ENCODE measurements around the gene CBFA2T3. TPM values are rescaled to one million over a fixed set of nuclear protein-coding genes. Genes with fewer than 3 reads are reported as not detected.

CBFA2T3 gene
- total RNA-seq, 1 donor from 2014 or later, result 8.6 TPM

GRCh38 chr16:88955906-88956305 is 21.1 kb downstream of the CBFA2T3 start:
- Histone ChIP-seq H3K27ac (replicated peaks) (no peak overlapping the region), H3K4me3 (no peak overlapping the region), H3K27me3 (ENCODE audit: low read depth) (peaks cover 75% of the 10 kb centered on the region), H3K4me1 (peaks cover 4% of the 10 kb centered on the region), H3K36me3 (no peaks in the 10 kb centered on the region), H3K9me3 (replicated peaks) (no peaks in the 10 kb centered on the region)
- DNase-seq, result no peak
- intact Hi-C loops (cut with micrococcal nuclease), result no loop called here
- TF ChIP-seq CTCF (IDR thresholded peaks at IDR 0.05; ENCODE audit: borderline replicate concordance), result no peak

GRCh38 chr16:88953003-88953690 is 23.9 kb downstream of the CBFA2T3 start:
- Histone ChIP-seq H3K27ac (replicated peaks) (no peak overlapping the region), H3K36me3 (no peaks in the 10 kb centered on the region), H3K4me1 (peaks cover 4% of the 10 kb centered on the region), H3K27me3 (ENCODE audit: low read depth) (peaks cover 54% of the 10 kb centered on the region), H3K4me3 (no peak overlapping the region), H3K9me3 (replicated peaks) (no peaks in the 10 kb centered on the region)
- intact Hi-C loops (cut with micrococcal nuclease), result no loop called here
- no peak for DNase-seq
- no peak for TF ChIP-seq CTCF (IDR thresholded peaks at IDR 0.05; ENCODE audit: borderline replicate concordance)

- H3K36me3 ChIP-seq, result no peaks in the 10 kb centered on the region
- TF ChIP-seq CTCF (IDR thresholded peaks at IDR 0.05; ENCODE audit: borderline replicate concordance), result no peak
- DNase-seq, result no peak
- H3K27ac ChIP-seq (replicated peaks), result no peak overlapping the region
- intact Hi-C loops (cut with micrococcal nuclease), result no loop called here
- H3K4me1 ChIP-seq, result peaks cover 4% of the 10 kb centered on the region
- H3K4me3 ChIP-seq, result no peak overlapping the region
- H3K9me3 ChIP-seq (replicated peaks), result no peaks in the 10 kb centered on the region
- H3K27me3 ChIP-seq (ENCODE audit: low read depth), result peaks cover 46% of the 10 kb centered on the region
Measured at GRCh38 chr16:88951989-88952388, 25.0 kb downstream of the CBFA2T3 start.

- Histone ChIP-seq H3K9me3 (replicated peaks) (no peaks in the 10 kb centered on the region), H3K27ac (replicated peaks) (no peak overlapping the region), H3K36me3 (no peaks in the 10 kb centered on the region), H3K27me3 (ENCODE audit: low read depth) (peaks cover 41% of the 10 kb centered on the region), H3K4me1 (peaks cover 4% of the 10 kb centered on the region), H3K4me3 (no peak overlapping the region)
- DNase-seq, result no peak
- no peak for TF ChIP-seq CTCF (IDR thresholded peaks at IDR 0.05; ENCODE audit: borderline replicate concordance)
- intact Hi-C loops (cut with micrococcal nuclease), result no loop called here
Measured at GRCh38 chr16:88951501-88951900, 25.5 kb downstream of the CBFA2T3 start.

- Histone ChIP-seq H3K4me1 (no peaks in the 10 kb centered on the region), H3K27ac (replicated peaks) (no peak overlapping the region), H3K36me3 (no peaks in the 10 kb centered on the region), H3K27me3 (ENCODE audit: low read depth) (peaks cover 32% of the 10 kb centered on the region), H3K9me3 (replicated peaks) (no peaks in the 10 kb centered on the region), H3K4me3 (no peak overlapping the region)
- no peak for DNase-seq
- intact Hi-C loops (cut with micrococcal nuclease), result no loop called here
- no peak for TF ChIP-seq CTCF (IDR thresholded peaks at IDR 0.05; ENCODE audit: borderline replicate concordance)
Measured at GRCh38 chr16:88948781-88949490, 28.1 kb downstream of the CBFA2T3 start.
